Peyer's patch (tissue), 4 donors: Measurements from ENCODE around the gene ARMC2. TPM values are rescaled to one million over a fixed set of nuclear protein-coding genes. Genes with fewer than 3 reads are reported as not detected.
"Not testable (repeated sequence)": the region's sequence is repeated elsewhere in the genome, so short reads cannot be mapped to it uniquely, and the experiment has no call there.

ENCODE experiments used
- DNase-seq, 3 donors: peaks; one replicate each; pipeline ENCODE4 v3.0.0-alpha.2; 2017 to 2019
- H3K27ac ChIP-seq, 4 donors: fragments of 200-600 bp; sonication (generic); one replicate each; pipeline ENCODE4 v1.5.1; 2016 to 2019
- H3K27me3 ChIP-seq, 2 donors: fragments of 200-600 bp; sonication (generic); one replicate each; pipeline ENCODE4 v1.5.1; 2019
- H3K36me3 ChIP-seq, 3 donors: fragments of 200-600 bp; sonication (generic); one replicate each; pipeline ENCODE4 v1.5.1; 2016 to 2019
- H3K4me1 ChIP-seq, 4 donors: fragments of 200-600 bp; sonication (generic); one replicate each; pipeline ENCODE4 v1.5.1; 2016 to 2019
- H3K4me3 ChIP-seq, 4 donors: fragments of 200-600 bp; sonication (generic); 1 replicate in 3 of 4; 2 replicates in 1 of 4; pipeline ENCODE4 v1.5.1; 2016 to 2019; ENCODE audit warnings: mild to moderate bottlenecking in 1 of 4
- H3K9me3 ChIP-seq, 4 donors: fragments of 200-600 bp; sonication (generic); one replicate each; pipeline ENCODE4 v1.5.1; 2016 to 2019; ENCODE audit warnings: mild to moderate bottlenecking in 1 of 4
- CTCF ChIP-seq, 6 experiments: fragments of 450-650 bp in 4 of 6; fragments of 200-600 bp in 2 of 6; sonication (generic) in 1 of 6; IDR thresholded peaks; one replicate each; pipeline ENCODE4 v1.5.1; 2017 to 2019; ENCODE audit warnings: antibody characterized with exemption in 6 of 6, mild to moderate bottlenecking in 3 of 6, moderate library complexity in 1 of 6
- POLR2A ChIP-seq, 2 donors: fragments of 450-650 bp; IDR thresholded peaks; one replicate each; pipeline ENCODE4 v1.5.1; 2017; ENCODE audit warnings: antibody characterized with exemption in 2 of 2, mild to moderate bottlenecking in 2 of 2, moderate library complexity in 2 of 2
- total RNA-seq, 4 donors: library from RNA; depleted of rRNA; stranded (reverse); fragments of >200 nt; gene quantifications; one replicate each; pipeline ENCODE4 v1.1.0, GENCODE V29; 2016

Gene ARMC2
- total RNA-seq, 4 donors from 2014 or later, result 0.53 to 29.7 (median 4.4) TPM

DNA sequence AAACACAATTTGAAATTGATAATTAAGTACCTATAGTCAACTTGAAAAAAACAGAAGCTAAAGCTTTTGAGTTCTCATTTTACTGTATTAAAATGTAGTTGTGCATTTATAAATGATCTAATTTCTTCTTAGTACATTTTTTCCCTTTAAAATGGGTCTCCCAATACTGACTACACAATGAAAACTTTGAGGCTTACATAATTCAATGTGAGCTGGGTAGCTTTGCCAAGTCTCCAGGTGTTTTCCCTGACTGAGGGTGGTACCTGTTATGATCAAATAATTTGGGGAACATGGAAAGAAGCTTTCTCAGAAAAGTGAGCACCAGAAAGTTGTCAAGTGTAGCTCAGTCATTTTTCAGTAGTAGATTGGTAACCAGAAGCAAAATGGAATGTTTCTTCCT, 74.3 kb downstream of the ARMC2 start:
- Histone ChIP-seq H3K27me3 (no peaks in the 10 kb centered on the region), H3K27ac (no peak overlapping the region), H3K4me3 (no peak overlapping the region), H3K36me3 (no peaks in the 10 kb centered on the region), H3K4me1 (peaks cover 0 to 5% (median 0%) of the 10 kb centered on the region in 4 donors), H3K9me3 (no peaks in the 10 kb centered on the region)
- TF ChIP-seq POLR2A (IDR thresholded peaks at IDR 0.05) (no peak), CTCF (IDR thresholded peaks at IDR 0.05) (no peak)
- DNase-seq, result no peak

DNA sequence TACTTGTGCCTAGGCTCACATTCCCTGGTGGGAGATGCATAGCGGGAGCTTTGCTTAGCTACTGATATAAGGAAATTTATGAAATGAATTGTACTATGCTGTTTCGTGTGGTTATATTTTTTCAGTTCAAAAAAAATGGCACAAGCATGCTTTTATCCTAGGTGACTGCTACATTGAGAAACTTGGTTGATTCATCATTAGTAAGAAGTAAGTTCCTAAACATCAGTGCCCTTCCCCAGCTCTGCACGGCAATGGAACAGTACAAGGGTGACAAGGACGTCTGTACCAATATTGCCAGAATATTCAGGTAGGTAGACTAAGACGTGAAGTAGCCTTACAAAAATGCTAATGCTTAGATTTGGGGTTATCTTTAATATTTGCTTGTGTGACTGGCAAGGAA, 79.7 kb downstream of the ARMC2 start:
- H3K4me3 ChIP-seq, result no peak overlapping the region
- no peaks in the 10 kb centered on the region for H3K36me3 ChIP-seq
- H3K9me3 ChIP-seq, result no peaks in the 10 kb centered on the region
- no peaks in the 10 kb centered on the region for H3K4me1 ChIP-seq
- no peaks in the 10 kb centered on the region for H3K27me3 ChIP-seq
- no peak for DNase-seq
- no peak overlapping the region for H3K27ac ChIP-seq
- TF ChIP-seq CTCF (IDR thresholded peaks at IDR 0.05), result no peak
- TF ChIP-seq POLR2A (IDR thresholded peaks at IDR 0.05), result no peak

DNA sequence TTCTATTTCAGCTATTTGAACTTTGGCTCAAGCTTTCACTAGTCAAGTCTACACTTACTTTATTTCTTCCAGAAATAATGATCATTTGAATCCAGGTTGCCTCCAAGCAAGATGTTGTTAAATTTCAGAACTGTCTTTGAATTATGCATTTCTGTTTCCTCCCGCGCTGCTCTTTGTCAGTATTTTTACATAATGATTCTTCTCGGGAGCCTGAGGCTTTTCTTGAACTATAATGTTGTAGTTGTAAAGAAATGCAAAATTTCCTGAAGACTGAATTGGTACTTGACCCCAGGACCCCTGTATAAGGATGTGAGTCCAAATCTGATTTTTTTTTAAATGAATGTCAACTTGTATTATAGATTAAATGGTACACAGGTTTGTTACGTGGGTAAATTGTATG, 80.4 kb downstream of the ARMC2 start:
- TF ChIP-seq POLR2A (IDR thresholded peaks at IDR 0.05) (no peak), CTCF (IDR thresholded peaks at IDR 0.05) (no peak)
- H3K36me3 ChIP-seq, result no peaks in the 10 kb centered on the region
- no peak for DNase-seq
- H3K27ac ChIP-seq, result no peak overlapping the region
- H3K4me1 ChIP-seq, result no peaks in the 10 kb centered on the region
- no peaks in the 10 kb centered on the region for H3K27me3 ChIP-seq
- H3K9me3 ChIP-seq, result no peaks in the 10 kb centered on the region
- no peak overlapping the region for H3K4me3 ChIP-seq

DNA sequence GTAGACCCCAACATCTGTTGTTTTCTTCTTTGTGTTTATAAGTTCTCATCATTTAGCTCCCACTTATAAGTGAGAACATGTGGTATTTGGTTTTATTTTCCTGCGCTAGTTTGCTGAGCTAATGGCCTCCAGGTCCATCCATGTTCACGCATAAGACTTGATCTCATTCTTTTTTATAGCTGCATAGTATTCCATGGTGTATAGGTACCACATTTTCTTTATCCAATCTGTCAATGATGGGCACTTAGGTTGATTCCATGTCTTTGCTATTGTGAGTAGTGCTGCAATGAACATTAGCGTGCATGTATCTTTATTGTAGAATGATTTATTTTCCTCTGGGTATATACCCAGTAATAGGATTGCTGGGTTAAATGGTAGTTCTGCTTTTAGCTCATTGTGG, 82.9 kb downstream of the ARMC2 start:
- not testable (repeated sequence) for H3K9me3 ChIP-seq

DNA sequence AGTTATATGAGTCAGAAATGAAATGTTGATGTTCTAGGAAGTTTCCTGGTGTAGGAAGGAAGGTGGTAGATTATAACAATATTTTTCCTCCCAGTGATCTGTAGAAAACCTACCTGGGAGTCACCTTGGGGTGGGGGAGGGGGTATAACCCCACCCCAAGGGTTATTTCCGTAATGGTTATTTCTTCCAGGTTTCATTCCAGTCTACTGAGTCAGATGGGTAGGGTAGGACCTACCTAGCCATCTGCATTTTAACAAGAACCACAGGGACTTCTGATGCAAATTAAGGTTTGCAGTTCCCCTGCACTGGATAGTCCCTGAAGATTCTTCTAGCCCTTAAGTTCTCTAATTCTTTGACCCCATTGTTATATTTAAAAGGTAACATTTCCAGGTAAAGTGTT, 88.9 kb downstream of the ARMC2 start:
- TF ChIP-seq CTCF (IDR thresholded peaks at IDR 0.05) (no peak), POLR2A (IDR thresholded peaks at IDR 0.05) (no peak)
- Histone ChIP-seq H3K36me3 (no peaks in the 10 kb centered on the region), H3K27ac (no peak overlapping the region), H3K4me1 (no peaks in the 10 kb centered on the region), H3K9me3 (no peaks in the 10 kb centered on the region), H3K27me3 (no peaks in the 10 kb centered on the region), H3K4me3 (no peak overlapping the region)
- DNase-seq, result no peak

More for the DNA sequence above, 82.9 kb downstream of the ARMC2 start:
- not testable (repeated sequence) for H3K4me1 ChIP-seq, H3K4me3 ChIP-seq, H3K36me3 ChIP-seq, H3K27ac ChIP-seq, DNase-seq, H3K27me3 ChIP-seq

- Histone ChIP-seq H3K4me3 (no peak overlapping the region), H3K4me1 (peaks cover 0 to 8% (median 0%) of the 10 kb centered on the region in 4 donors), H3K9me3 (no peaks in the 10 kb centered on the region), H3K27ac (no peak overlapping the region), H3K27me3 (no peaks in the 10 kb centered on the region), H3K36me3 (no peaks in the 10 kb centered on the region)
- no peak for DNase-seq
- TF ChIP-seq POLR2A (IDR thresholded peaks at IDR 0.05) (no peak), CTCF (IDR thresholded peaks at IDR 0.05) (no peak)
These were observed 92.5 kb downstream of the ARMC2 start for GRCh38 chr6:108940741-108941140.
